Measurements from ENCODE around the gene TEN1.

The TEN1 gene

DNA sequence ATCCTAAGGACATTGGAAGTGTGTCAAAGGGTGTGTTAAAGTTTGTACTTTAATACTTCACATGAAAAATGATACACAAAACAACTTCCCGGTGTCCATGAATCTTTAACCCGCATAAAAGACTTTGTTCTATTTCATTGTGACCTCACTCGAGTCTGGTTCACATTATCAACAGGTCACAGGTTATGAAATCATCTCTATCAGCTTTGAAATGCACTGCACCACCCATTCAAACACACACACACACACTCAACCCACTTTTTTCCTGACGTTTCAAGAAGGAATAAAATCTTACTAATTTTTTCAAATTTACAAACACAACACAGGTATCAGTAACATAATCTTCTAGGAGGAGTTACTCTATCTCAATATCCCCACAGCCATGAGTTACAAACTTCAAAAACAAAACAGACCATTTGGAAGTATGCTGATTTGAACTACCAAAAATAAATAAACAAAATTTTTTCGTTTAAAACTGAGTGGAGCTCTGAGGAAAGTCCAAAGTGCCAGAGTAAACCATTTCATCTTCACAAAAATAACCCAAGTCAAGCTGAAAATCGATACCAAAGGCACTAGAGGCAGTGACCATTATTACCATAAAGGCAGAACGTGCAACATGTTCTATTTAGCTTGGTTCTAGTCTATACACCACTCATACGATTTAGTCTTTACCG, 2.7 kb upstream of the TEN1 start:
- H2AFZ ChIP-seq (ENCODE audit: low read length), result no peak overlapping the region
- peaks cover 2 to 22% of the 10 kb centered on the region in 2 donors for H3K36me3 ChIP-seq (replicated peaks in 1 of 2; ENCODE audit: control insufficient read depth in 2 of 2, insufficient read depth in 2 of 2, low read length in 2 of 2)
- H3K27ac ChIP-seq (replicated peaks; ENCODE audit: low read length), result no peak overlapping the region
- H3K9ac ChIP-seq (ENCODE audit: low read depth, low read length, poor library complexity), result no peak overlapping the region
- no peak overlapping the region for H2BK15ac ChIP-seq (ENCODE audit: low read length)
- H3K4ac ChIP-seq (ENCODE audit: low read length), result no peak overlapping the region
- H3K79me1 ChIP-seq (ENCODE audit: low read depth, low read length), result no peaks in the 10 kb centered on the region
- WGBS, 2 donors (ENCODE audit: extremely low coverage in 2 of 2, insufficient read length in 2 of 2, insufficient replicate concordance in 1 of 2), result 100% methylated on average over 1 of the region's 9 CpGs
- H4K91ac ChIP-seq (ENCODE audit: low read depth, low read length, poor library complexity), result no peak overlapping the region
- no peak overlapping the region for H3K18ac ChIP-seq (ENCODE audit: low read length)
- no peak for DNase-seq (ENCODE audit: low spot score)
- no peak overlapping the region for H3K4me3 ChIP-seq (ENCODE audit: low read length in 2 of 2)
- no peaks in the 10 kb centered on the region for H3K27me3 ChIP-seq (ENCODE audit: control insufficient read depth in 3 of 3, insufficient read depth in 3 of 3, low read depth in 1 of 3, low read length in 3 of 3)
- H2AK5ac ChIP-seq (ENCODE audit: low read depth, low read length), result no peak overlapping the region
- H3K14ac ChIP-seq (ENCODE audit: low read length), result no peak overlapping the region
- H3K4me1 ChIP-seq (ENCODE audit: control insufficient read depth in 2 of 2, insufficient read depth in 1 of 2, low read depth in 1 of 2, low read length in 2 of 2), result no peaks in the 10 kb centered on the region
- no peak overlapping the region for H3K23ac ChIP-seq (ENCODE audit: low read depth, low read length, poor library complexity)
- H3K4me2 ChIP-seq (ENCODE audit: insufficient read depth, low read length, poor library complexity, severe bottlenecking), result no peak overlapping the region
- no peak overlapping the region for H2BK5ac ChIP-seq (ENCODE audit: low read length)
- no peak overlapping the region for H2BK120ac ChIP-seq (ENCODE audit: low read depth, low read length)
- no peaks in the 10 kb centered on the region for H3K9me3 ChIP-seq (replicated peaks in 1 of 2; ENCODE audit: control insufficient read depth in 2 of 2, insufficient read depth in 1 of 2, low read depth in 1 of 2, low read length in 2 of 2)
- H4K8ac ChIP-seq (ENCODE audit: low read depth, low read length), result no peak overlapping the region
- H2BK12ac ChIP-seq (ENCODE audit: low read length), result no peak overlapping the region

DNA sequence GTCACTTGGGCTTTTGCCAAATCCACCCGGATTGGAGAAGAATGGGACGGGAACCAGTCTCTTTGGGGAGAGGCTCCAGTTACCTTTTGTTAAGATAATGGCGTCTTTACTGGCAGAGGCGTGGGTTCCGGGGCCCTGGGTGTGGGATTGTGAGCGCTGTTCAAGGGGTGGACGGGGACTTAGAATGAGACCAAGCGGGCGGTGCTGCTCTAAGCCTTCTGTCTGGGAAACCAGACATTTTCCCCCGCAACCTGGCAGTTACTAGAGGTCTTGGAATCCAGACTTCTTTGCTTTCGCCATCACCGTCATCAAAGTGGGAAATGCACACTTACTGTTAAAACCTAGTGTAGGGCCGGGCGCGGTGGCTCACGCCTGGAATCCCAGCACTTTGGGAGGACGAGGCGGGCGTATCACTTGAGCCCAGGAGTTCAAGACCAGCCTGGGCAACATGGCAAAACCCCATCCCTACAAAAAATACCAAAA, 706 bp downstream of the TEN1 start:
- H3K4me1 ChIP-seq (ENCODE audit: control insufficient read depth in 2 of 2, insufficient read depth in 1 of 2, low read depth in 1 of 2, low read length in 2 of 2), result no peaks in the 10 kb centered on the region
- H3K79me1 ChIP-seq (ENCODE audit: low read depth, low read length), result no peaks in the 10 kb centered on the region
- no peaks in the 10 kb centered on the region for H3K27me3 ChIP-seq (ENCODE audit: control insufficient read depth in 3 of 3, insufficient read depth in 3 of 3, low read depth in 1 of 3, low read length in 3 of 3)
- H4K8ac ChIP-seq (ENCODE audit: low read depth, low read length), result no peak overlapping the region
- peak overlapping the region; percentile 49 for H2AK5ac ChIP-seq (ENCODE audit: low read depth, low read length)
- H3K4ac ChIP-seq (ENCODE audit: low read length), result no peak overlapping the region
- H2BK120ac ChIP-seq (ENCODE audit: low read depth, low read length), result peak overlapping the region; percentile 10
- H3K36me3 ChIP-seq (replicated peaks in 1 of 2; ENCODE audit: control insufficient read depth in 2 of 2, insufficient read depth in 2 of 2, low read length in 2 of 2), result peaks cover 0 to 3% of the 10 kb centered on the region in 2 donors
- DNase-seq (ENCODE audit: low spot score), result no peak
- no peak overlapping the region for H2BK15ac ChIP-seq (ENCODE audit: low read length)
- peak overlapping the region; percentile 95 for H2BK5ac ChIP-seq (ENCODE audit: low read length)
- peak overlapping the region; percentile 65 for H3K4me2 ChIP-seq (ENCODE audit: insufficient read depth, low read length, poor library complexity, severe bottlenecking)
- H3K18ac ChIP-seq (ENCODE audit: low read length), result peak overlapping the region; percentile 88
- no peaks in the 10 kb centered on the region for H3K9me3 ChIP-seq (replicated peaks in 1 of 2; ENCODE audit: control insufficient read depth in 2 of 2, insufficient read depth in 1 of 2, low read depth in 1 of 2, low read length in 2 of 2)
- no peak overlapping the region for H4K91ac ChIP-seq (ENCODE audit: low read depth, low read length, poor library complexity)
- no peak overlapping the region for H2BK12ac ChIP-seq (ENCODE audit: low read length)
- no CpG with 5 or more reads among the region's 19 CpGs for WGBS, 2 donors (ENCODE audit: extremely low coverage in 2 of 2, insufficient read length in 2 of 2, insufficient replicate concordance in 1 of 2)
- no peak overlapping the region for H3K14ac ChIP-seq (ENCODE audit: low read length)
- H3K4me3 ChIP-seq (ENCODE audit: low read length in 2 of 2), result peak overlapping the region; percentile 67 to 83
- H3K9ac ChIP-seq (ENCODE audit: low read depth, low read length, poor library complexity), result peak overlapping the region; percentile 80
- H3K23ac ChIP-seq (ENCODE audit: low read depth, low read length, poor library complexity), result peak overlapping the region; percentile 12
- peak overlapping the region; percentile 100 for H3K27ac ChIP-seq (replicated peaks; ENCODE audit: low read length)
- H2AFZ ChIP-seq (ENCODE audit: low read length), result peak overlapping the region; percentile 93

DNA sequence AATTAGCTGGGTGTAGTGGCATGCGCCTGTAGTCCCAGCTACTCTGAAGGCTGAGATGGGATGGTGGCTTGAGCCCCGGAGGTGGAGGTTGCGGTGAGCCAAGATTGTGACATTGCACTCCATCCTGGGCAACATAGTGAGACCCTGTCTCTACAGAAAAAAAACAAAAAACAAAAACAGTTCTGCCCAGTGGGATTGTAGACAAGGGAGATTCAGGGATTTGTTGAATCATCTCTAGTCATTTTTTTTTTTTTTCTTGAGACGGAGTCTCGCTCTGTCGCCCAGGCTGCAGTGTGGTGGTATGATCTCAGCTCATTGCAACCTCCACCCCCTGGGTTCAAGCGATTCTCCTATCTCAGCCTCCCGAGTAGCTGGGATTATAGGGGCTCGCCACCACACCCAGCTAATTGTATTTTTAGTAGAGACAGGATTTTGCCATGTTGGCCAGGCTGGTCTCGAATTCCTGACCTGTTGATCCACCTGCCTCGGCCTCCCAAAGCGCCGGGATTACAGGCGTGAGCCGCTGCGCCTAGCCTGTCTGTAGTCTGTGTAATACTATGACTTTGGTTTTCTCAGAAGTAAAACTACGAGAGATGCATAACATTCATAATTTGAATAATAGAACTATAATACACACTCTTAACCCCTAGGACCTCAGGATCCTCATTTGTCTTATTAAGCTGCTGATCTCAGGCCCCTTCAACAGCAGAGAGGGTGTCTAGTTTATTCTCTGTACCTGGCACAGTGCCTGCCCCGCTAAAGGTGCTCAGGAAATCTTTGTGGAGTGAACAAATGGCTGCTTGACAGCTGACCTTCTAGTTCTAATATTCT, 1.4 kb downstream of the TEN1 start:
- Histone ChIP-seq H3K79me1 (ENCODE audit: low read depth, low read length) (no peaks in the 10 kb centered on the region), H3K9me3 (replicated peaks in 1 of 2; ENCODE audit: control insufficient read depth in 2 of 2, insufficient read depth in 1 of 2, low read depth in 1 of 2, low read length in 2 of 2) (no peaks in the 10 kb centered on the region), H3K9ac (ENCODE audit: low read depth, low read length, poor library complexity) (no peak overlapping the region), H4K91ac (ENCODE audit: low read depth, low read length, poor library complexity) (no peak overlapping the region), H4K8ac (ENCODE audit: low read depth, low read length) (no peak overlapping the region), H3K18ac (ENCODE audit: low read length) (no peak overlapping the region), H2AK5ac (ENCODE audit: low read depth, low read length) (peak overlapping the region; percentile 49), H3K4me3 (ENCODE audit: low read length in 2 of 2) (peak overlapping the region; percentile 67 to 83), H3K36me3 (replicated peaks in 1 of 2; ENCODE audit: control insufficient read depth in 2 of 2, insufficient read depth in 2 of 2, low read length in 2 of 2) (peaks cover 0 to 3% of the 10 kb centered on the region in 2 donors), H2BK120ac (ENCODE audit: low read depth, low read length) (peak overlapping the region; percentile 10), H3K14ac (ENCODE audit: low read length) (no peak overlapping the region), H2AFZ (ENCODE audit: low read length) (peak overlapping the region; percentile 93), H3K4me2 (ENCODE audit: insufficient read depth, low read length, poor library complexity, severe bottlenecking) (peak overlapping the region; percentile 65), H2BK15ac (ENCODE audit: low read length) (no peak overlapping the region), H3K27ac (replicated peaks; ENCODE audit: low read length) (peak overlapping the region; percentile 100), H3K27me3 (ENCODE audit: control insufficient read depth in 3 of 3, insufficient read depth in 3 of 3, low read depth in 1 of 3, low read length in 3 of 3) (no peaks in the 10 kb centered on the region), H3K4ac (ENCODE audit: low read length) (no peak overlapping the region), H3K4me1 (ENCODE audit: control insufficient read depth in 2 of 2, insufficient read depth in 1 of 2, low read depth in 1 of 2, low read length in 2 of 2) (no peaks in the 10 kb centered on the region), H2BK12ac (ENCODE audit: low read length) (no peak overlapping the region), H2BK5ac (ENCODE audit: low read length) (peak overlapping the region; percentile 95), H3K23ac (ENCODE audit: low read depth, low read length, poor library complexity) (no peak overlapping the region)
- DNase-seq (ENCODE audit: low spot score), result no peak
- WGBS, 2 donors (ENCODE audit: extremely low coverage in 2 of 2, insufficient read length in 2 of 2, insufficient replicate concordance in 1 of 2), result no CpG with 5 or more reads among the region's 18 CpGs

DNA sequence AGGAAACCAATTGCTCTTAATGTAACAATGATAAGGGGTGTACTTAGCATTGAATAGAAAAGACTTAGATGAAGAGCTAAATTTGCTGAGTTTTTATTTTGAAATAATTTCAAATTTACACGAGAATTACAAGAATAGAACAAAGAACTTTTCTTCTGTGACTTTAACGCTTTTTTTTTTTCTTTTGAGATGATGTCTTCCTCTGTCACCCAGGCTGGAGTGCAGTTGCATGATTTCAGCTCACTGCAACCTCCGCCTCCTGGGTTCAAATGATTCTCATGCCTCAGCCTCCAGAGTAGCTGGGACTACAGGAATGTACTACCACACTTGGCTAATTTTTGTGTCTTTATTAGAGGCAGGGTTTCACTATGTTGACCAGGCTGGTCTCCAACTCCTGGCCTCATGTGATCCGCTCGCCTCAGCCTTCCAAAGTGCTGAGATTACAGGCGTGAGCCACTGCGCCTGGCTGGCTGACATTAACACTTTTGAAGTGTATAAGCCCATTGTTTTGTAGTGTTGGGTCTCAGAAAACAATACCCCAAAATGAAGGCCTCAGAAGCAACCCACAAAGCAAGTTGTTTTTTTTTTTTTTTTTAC, 2.1 kb downstream of the TEN1 start:
- no peak overlapping the region for H3K4ac ChIP-seq (ENCODE audit: low read length)
- no peak overlapping the region for H2BK12ac ChIP-seq (ENCODE audit: low read length)
- H2BK5ac ChIP-seq (ENCODE audit: low read length), result no peak overlapping the region
- no peak overlapping the region for H3K27ac ChIP-seq (replicated peaks; ENCODE audit: low read length)
- no peak overlapping the region for H4K91ac ChIP-seq (ENCODE audit: low read depth, low read length, poor library complexity)
- no peak overlapping the region for H2BK120ac ChIP-seq (ENCODE audit: low read depth, low read length)
- H3K27me3 ChIP-seq (ENCODE audit: control insufficient read depth in 3 of 3, insufficient read depth in 3 of 3, low read depth in 1 of 3, low read length in 3 of 3), result no peaks in the 10 kb centered on the region
- H3K79me1 ChIP-seq (ENCODE audit: low read depth, low read length), result no peaks in the 10 kb centered on the region
- no peak overlapping the region for H3K9ac ChIP-seq (ENCODE audit: low read depth, low read length, poor library complexity)
- peaks cover 0 to 3% of the 10 kb centered on the region in 2 donors for H3K36me3 ChIP-seq (replicated peaks in 1 of 2; ENCODE audit: control insufficient read depth in 2 of 2, insufficient read depth in 2 of 2, low read length in 2 of 2)
- no peak overlapping the region for H2BK15ac ChIP-seq (ENCODE audit: low read length)
- no peaks in the 10 kb centered on the region for H3K4me1 ChIP-seq (ENCODE audit: control insufficient read depth in 2 of 2, insufficient read depth in 1 of 2, low read depth in 1 of 2, low read length in 2 of 2)
- no peak overlapping the region for H3K4me2 ChIP-seq (ENCODE audit: insufficient read depth, low read length, poor library complexity, severe bottlenecking)
- no peak overlapping the region for H3K23ac ChIP-seq (ENCODE audit: low read depth, low read length, poor library complexity)
- DNase-seq (ENCODE audit: low spot score), result no peak
- no peaks in the 10 kb centered on the region for H3K9me3 ChIP-seq (replicated peaks in 1 of 2; ENCODE audit: control insufficient read depth in 2 of 2, insufficient read depth in 1 of 2, low read depth in 1 of 2, low read length in 2 of 2)
- no peak overlapping the region for H2AK5ac ChIP-seq (ENCODE audit: low read depth, low read length)
- H3K14ac ChIP-seq (ENCODE audit: low read length), result no peak overlapping the region
- WGBS, 2 donors (ENCODE audit: extremely low coverage in 2 of 2, insufficient read length in 2 of 2, insufficient replicate concordance in 1 of 2), result no CpG with 5 or more reads among the region's 7 CpGs
- no peak overlapping the region for H4K8ac ChIP-seq (ENCODE audit: low read depth, low read length)
- H2AFZ ChIP-seq (ENCODE audit: low read length), result no peak overlapping the region
- no peak overlapping the region for H3K18ac ChIP-seq (ENCODE audit: low read length)
- no peak overlapping the region for H3K4me3 ChIP-seq (ENCODE audit: low read length in 2 of 2)
